K562 (cell line): Measurements from ENCODE around the gene SBF1. TPM values are rescaled to one million over a fixed set of nuclear protein-coding genes. Genes with fewer than 3 reads are reported as not detected.

Experiments
- ARID3B ChIP-seq: fragments of 250-450 bp; sonication (Bioruptor Pico); IDR thresholded peaks from 2 replicates; pipeline ENCODE4 v1.4.0; 2020; ENCODE audit warnings: borderline replicate concordance
- FOSL1 ChIP-seq: fragments of 200-800 bp; sonication (Bioruptor generic); conservative IDR thresholded peaks from 2 replicates; pipeline ENCODE4 v1.6.1; 2016; ENCODE audit warnings: missing genetic modification characterization, missing compliant biosample characterization
- ID3 ChIP-seq, 2 experiments: fragments of 250-450 bp in 1 of 2; fragments of 450-650 bp in 1 of 2; sonication (Bioruptor Pico) in 1 of 2; IDR thresholded peaks; 2 replicates each; pipeline versions ENCODE4 v1.6.1 to v1.8.0; 2016 to 2021; ENCODE audit warnings: mild to moderate bottlenecking in 2 of 2, moderate library complexity in 2 of 2, missing compliant biosample characterization in 1 of 2, missing genetic modification characterization in 1 of 2
- MAFK ChIP-seq: IDR thresholded peaks from 2 replicates; pipeline ENCODE4 v1.6.1; 2011; ENCODE audit warnings: low read length, improper control_type of control experiment
- MCM3 ChIP-seq: fragments of 450-650 bp; IDR thresholded peaks from 2 replicates; pipeline ENCODE4 v1.6.1; 2016
- MTA2 ChIP-seq: fragments of 450-650 bp; IDR thresholded peaks from 2 replicates; pipeline ENCODE4 v1.6.1; 2016; ENCODE audit warnings: low read depth
- PHF8 ChIP-seq: fragments of 200-600 bp; sonication (generic); IDR thresholded peaks from 2 replicates; pipeline ENCODE4 v1.6.1; 2012; ENCODE audit warnings: mixed run types, mild to moderate bottlenecking, inconsistent platforms, low read length, moderate library complexity, borderline replicate concordance
- SLC30A9 ChIP-seq: fragments of 250-450 bp; sonication (Bioruptor Pico); IDR thresholded peaks from 2 replicates; pipeline ENCODE4 v1.8.0; 2022; ENCODE audit warnings: mild to moderate bottlenecking, moderate library complexity
- YY1 ChIP-seq, 3 experiments: IDR thresholded peaks; 2 replicates each; pipeline ENCODE4 v1.6.1; 2011; ENCODE audit warnings: low read length in 2 of 3, mild to moderate bottlenecking in 2 of 3, moderate library complexity in 2 of 3, borderline replicate concordance in 1 of 3, control low read depth in 1 of 3, low read depth in 1 of 3; ENCODE audit not compliant: insufficient read depth in 3 of 3, insufficient replicate concordance in 2 of 3, control insufficient read depth in 1 of 3, insufficient read length in 1 of 3; ENCODE audit errors: extremely low read depth in 1 of 3
- ZNF699 ChIP-seq: fragments of 250-450 bp; sonication (Bioruptor Pico); IDR thresholded peaks from 2 replicates; pipeline ENCODE4 v1.8.0; 2021; ENCODE audit warnings: mild to moderate bottlenecking, moderate library complexity; ENCODE audit not compliant: insufficient replicate concordance
- ZNF764 ChIP-seq: fragments of 250-450 bp; sonication (Bioruptor Pico); IDR thresholded peaks from 2 replicates; pipeline ENCODE4 v1.4.0; 2020; ENCODE audit warnings: low read depth, mild to moderate bottlenecking, moderate library complexity
- polyA plus RNA-seq, 8 experiments: library from polyadenylated mRNA; depleted of rRNA in 4 of 8; stranded (reverse) in 5 of 8; unstranded in 3 of 8; fragments of >200 nt; fragmentation: Nextera tagmentation in 2 of 8; fragmentation: Illumina TruSeq in 1 of 8; extraction: Ambion mirVana in 2 of 8; extraction: Trizol in 1 of 8; gene quantifications; 2 replicates each; pipeline versions ENCODE4 v1.2.1 to v1.2.3, GENCODE V29; 2011 to 2014; ENCODE audit warnings: inconsistent platforms in 1 of 8, missing spikeins in 1 of 8
- total RNA-seq, 7 experiments: library from RNA; depleted of rRNA in 6 of 7; stranded (reverse); fragments of >200 nt in 6 of 7; fragmentation: Illumina TruSeq in 2 of 7; extraction: Trizol in 2 of 7; gene quantifications; 2 replicates each; pipeline versions ENCODE4 v1.2.1 to v1.2.3, GENCODE V29; 2011 to 2021; ENCODE audit warnings: low replicate concordance in 1 of 7
- TF ChIP-seq, protein P1 (sequence below): fragments of 250-450 bp; sonication (Bioruptor Pico); IDR thresholded peaks from 2 replicates; pipeline ENCODE4 v1.8.0; 2021; ENCODE audit warnings: moderate library complexity, mild to moderate bottlenecking, inconsistent platforms

SBF1 gene
- total and polyA plus RNA-seq, 9 of the 15 experiments (the other 6 are each of a cell fraction or from before 2014, with no cell fraction given) = 0.44 to 50.4 (median 11.4) TPM

GRCh38 chr22:50505276-50505775, 30.5 kb upstream of the SBF1 start (continued):
- TF ChIP-seq, protein P1, sequence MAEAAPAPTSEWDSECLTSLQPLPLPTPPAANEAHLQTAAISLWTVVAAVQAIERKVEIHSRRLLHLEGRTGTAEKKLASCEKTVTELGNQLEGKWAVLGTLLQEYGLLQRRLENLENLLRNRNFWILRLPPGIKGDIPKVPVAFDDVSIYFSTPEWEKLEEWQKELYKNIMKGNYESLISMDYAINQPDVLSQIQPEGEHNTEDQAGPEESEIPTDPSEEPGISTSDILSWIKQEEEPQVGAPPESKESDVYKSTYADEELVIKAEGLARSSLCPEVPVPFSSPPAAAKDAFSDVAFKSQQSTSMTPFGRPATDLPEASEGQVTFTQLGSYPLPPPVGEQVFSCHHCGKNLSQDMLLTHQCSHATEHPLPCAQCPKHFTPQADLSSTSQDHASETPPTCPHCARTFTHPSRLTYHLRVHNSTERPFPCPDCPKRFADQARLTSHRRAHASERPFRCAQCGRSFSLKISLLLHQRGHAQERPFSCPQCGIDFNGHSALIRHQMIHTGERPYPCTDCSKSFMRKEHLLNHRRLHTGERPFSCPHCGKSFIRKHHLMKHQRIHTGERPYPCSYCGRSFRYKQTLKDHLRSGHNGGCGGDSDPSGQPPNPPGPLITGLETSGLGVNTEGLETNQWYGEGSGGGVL = no peak
- no peak for TF ChIP-seq YY1 (IDR thresholded peaks at IDR 0.05; ENCODE audit: borderline replicate concordance in 1 of 3, control insufficient read depth in 1 of 3, extremely low read depth in 1 of 3, insufficient read depth in 3 of 3, insufficient read length in 1 of 3, insufficient replicate concordance in 2 of 3, low read depth in 1 of 3, low read length in 2 of 3)
- TF ChIP-seq ZNF764 (CRISPR knock-in tag) = no peak
- TF ChIP-seq ZNF699 (CRISPR knock-in tag) = no peak
- TF ChIP-seq PHF8 = no peak
- no peak for TF ChIP-seq MTA2
- no peak for TF ChIP-seq MAFK
- no peak for TF ChIP-seq ARID3B
- no peak for TF ChIP-seq SLC30A9
- no peak for TF ChIP-seq ID3 (CRISPR knock-in tag; IDR thresholded peaks at IDR 0.05)
- no peak for TF ChIP-seq ID3 (tag; IDR thresholded peaks at IDR 0.05)
- no peak for TF ChIP-seq FOSL1 (tag)
- TF ChIP-seq MCM3 = no peak
